ENCODE measurements around the gene ROBO2.

The ROBO2 gene

DNA sequence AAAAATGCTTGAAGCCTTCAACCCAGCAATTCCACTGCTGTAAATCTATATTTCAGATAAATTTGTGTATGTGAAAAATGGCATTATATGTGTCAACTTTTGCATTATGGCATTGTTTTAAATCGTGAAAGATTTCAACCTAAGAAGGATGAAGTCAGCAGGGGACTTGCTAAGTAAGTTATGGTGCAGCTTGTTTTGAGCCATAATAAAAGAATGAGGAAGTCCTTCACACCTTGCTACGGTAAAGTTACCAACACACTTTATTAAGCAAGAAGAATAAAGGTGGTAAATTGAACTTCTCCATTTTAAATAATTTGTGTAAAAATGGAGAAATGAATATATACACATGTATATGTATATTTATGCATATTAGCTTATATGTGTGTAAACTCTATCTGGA, 371.4 kb downstream of the ROBO2 start:
- DNase-seq (ENCODE audit: low read depth in 3 of 3): no peak

DNA sequence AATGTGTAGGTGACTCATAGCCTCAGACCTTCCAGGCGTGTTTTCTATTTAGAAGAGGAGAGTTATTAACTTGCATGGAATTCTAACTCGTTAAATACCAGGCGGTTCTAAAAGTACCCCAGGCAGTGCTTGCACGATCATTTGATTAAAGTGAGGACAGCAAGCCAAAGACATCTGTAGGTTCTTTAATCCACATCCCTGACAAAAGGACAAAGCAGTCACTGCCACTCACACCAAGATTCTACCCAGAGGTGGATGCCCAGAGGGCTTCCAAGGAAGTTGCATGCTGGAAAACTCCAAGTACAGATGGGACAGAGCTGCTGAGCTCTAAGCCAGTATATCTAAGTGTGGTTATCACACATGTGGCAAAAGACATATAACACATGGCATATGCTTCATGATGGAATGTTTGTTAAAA, 372.1 kb downstream of the ROBO2 start:
- DNase-seq (ENCODE audit: low read depth in 3 of 3): no peak

DNA sequence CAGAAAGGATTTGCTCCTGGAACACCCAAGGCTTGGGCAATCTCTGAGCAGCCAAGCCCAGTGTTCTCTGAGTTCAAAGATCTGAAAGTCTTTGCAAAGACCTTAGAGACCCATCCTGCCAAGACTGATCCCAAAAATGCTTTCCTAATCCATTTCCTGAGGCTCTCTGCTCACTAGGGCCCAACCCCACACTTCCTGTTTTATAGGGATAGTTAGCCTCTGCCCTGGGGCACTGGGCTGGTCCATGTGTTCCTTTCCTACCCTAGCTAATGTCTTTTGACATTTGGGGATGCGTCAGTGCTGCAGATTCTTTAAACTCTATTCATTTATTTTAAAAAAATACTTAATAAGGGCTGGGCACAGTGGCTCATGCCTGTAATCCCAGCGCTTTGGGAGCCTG, 372.7 kb downstream of the ROBO2 start:
- DNase-seq (ENCODE audit: low read depth in 3 of 3): no peak

DNA sequence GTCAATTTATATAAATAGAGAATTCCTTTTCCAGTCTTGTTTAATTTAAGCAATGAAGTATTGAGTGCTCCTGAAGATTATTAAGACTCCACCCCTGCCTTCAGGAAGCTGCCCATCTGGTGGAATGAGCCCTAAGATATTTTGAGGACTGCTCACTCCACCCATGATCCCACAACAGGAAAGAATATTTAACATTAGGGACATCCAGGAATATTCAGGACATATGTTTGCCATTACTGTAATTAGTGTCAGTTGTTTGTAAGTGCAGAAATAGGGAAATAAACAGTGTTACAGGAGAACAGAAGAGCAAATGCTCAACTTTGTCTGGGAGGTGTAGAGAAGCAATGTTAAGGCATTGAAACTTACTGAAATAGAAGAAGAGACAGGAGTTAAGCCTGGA, 375.0 kb downstream of the ROBO2 start:
- no peak for DNase-seq (ENCODE audit: low read depth in 3 of 3)

DNA sequence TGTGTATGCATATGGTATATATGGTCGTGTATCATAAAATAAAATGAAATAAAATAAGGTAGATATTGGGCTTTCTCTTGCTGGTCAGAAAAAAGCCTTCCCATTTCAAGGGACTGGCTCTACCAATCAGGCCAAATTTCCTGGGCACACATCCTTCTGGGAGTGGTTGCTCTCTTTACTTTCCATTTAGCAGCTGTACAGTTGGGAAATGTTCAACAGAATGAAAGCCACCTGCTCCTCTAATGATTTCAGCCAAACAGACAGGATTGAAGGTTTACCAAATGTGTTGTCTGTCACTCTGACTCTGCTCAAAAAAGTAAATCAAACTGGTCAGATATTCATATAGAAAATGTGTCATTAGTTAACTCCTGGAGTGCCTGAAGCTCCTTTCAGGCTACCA, 380.4 kb downstream of the ROBO2 start:
- no peak for DNase-seq (ENCODE audit: low read depth in 3 of 3)

DNA sequence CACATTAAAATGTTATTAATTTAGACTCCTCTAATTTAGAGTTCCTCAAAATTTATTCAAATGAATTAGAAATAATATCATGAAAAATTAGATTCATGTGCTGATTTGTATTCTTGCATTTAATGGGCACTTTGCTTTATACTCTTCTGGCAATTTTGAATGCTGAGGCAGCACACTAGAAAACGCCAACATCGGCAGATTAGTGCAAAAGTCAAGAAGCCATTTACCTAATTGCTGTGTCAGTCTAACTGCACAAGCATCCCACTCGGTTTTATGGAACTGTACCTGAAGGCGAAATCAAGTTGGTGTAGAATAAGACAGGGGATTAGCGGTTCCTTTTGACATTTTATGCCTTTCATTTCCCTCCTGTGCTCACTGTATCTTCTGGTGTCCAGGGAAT, 382.0 kb downstream of the ROBO2 start:
- DNase-seq (ENCODE audit: low read depth in 3 of 3): no peak

DNA sequence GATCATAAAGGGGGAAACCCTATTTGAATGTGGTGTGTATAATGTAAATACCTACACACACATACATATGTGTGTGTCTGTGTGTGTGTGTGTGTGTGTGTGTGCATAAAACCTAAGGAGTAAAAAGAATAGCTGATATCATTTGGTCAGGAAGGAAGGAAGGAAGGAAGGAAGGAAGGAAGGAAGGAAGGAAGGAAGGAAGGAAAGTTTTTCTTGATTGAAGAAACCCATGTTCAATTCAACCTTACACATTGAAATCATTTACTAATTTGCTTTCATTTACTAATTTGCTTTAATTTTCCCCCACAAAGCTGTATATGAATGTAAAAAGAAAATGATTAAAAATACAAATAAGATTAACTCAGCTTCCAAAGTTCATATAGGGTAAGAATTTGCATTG, 386.6 kb downstream of the ROBO2 start:
- DNase-seq (ENCODE audit: low read depth in 3 of 3): no peak

DNA sequence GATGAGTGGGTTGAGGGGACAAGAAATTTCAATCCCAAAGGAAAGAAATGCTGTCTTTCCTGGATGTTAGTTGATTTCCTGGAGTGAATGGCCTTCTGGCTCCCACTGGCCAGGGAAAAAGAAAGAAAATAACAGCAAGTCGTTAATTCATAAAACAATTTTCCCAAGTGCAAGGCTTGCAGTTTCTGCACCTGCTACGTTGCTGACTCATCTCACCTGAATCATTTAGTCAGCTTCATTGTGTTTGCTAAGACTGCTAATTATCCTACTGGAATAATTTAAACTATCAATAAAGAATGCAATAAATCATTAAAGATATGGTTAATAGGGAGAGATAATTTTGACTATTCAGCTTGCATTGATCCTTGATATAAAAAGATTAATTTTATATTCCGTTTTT, 387.6 kb downstream of the ROBO2 start:
- no peak for DNase-seq (ENCODE audit: low read depth in 3 of 3)

DNA sequence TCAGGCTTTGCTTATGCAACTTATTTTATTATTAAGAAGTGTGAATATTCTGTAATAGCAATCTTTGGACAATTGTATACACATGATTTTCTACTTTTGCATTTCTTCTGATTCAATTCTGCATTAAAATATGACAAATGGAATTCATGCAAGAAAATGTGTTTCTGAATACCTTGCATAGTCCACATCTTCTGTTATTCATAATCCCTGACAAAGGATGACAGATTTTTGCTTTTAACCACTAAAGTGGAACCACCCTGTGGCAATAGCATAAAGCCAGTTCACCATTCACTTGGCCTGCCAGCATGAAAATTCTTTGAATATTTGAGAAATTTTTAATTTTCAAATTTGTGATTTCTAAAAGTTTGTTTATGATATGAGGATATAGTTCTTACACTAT, 397.0 kb downstream of the ROBO2 start:
- no peak for DNase-seq (ENCODE audit: low read depth in 3 of 3)

DNA sequence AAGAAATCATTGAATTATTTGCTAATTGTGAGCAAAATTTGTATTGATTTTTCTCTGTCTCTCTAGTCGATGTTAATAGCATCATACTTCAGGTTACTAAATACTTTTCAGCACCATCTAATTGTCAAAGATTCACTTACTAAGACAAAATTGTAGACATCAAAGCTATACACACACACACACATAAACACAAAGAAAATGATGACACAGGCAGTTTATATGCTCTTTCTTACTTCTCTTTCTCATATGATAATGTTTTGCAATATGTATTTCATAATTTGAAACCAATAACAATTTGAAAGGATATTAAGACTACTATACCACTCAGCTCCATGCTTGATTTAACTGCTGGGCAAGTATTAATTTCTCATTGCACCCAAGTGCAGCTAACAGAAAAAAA, 406.2 kb downstream of the ROBO2 start:
- DNase-seq (ENCODE audit: low read depth in 3 of 3): no peak

DNA sequence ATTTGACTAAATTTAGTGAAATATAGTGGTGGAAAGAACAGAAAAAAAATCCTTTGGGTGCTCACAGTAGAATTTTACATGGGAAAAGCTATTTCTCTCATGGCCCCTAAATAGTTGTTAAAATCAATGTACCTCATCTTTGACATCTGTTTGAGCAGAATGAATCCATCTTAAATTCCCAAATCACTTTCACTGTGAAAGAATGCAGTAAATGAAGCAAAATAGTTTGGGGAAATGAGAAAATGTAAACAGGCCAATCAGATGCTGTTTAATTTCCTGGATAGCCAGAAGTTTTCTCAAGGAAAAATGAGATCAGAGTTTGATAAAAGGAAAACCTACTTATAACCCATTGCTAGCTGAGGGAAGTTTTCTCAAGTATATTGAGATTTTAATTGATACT, 406.9 kb downstream of the ROBO2 start:
- no peak for DNase-seq (ENCODE audit: low read depth in 3 of 3)

DNA sequence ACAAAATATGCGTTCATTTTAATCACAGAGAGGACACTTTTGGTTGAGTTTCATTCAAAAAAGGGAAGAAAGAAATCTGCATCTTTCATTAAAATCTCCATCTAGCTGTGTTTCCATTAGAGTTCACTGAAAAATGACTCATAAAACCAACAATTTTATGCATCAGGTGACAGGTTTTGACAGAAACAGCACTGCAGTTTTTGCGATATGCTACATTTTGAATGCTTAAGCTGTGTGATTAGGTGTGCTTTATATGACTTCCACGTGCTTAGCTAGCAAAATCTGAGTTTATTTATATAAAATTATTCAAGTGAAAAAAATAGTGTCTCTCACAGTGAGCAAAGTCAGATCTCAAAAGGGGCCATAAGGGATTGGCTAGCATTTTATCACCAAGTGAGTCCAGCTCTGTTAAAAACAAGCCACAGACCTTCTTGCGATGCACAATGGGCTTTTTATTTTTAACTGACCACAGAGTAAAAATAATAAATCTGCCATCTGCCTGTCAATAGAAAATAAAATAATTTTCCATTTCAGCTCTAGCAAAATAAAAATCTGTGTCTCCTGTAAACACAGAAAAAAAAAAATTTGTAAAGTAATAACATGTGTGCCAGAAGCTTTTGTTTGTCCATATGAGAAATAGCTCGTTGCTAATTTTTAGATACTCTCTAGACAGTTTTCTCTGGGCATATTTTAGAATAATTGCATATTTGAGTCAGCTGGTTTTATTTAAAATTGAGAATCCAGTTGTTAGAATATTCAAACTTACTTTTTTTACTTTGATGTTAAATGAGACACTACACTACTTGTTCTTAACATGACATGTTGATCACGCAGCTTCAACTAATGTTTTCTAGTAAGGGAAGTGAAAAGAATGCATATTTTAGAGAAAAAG, 409.8 kb downstream of the ROBO2 start:
- DNase-seq (ENCODE audit: low read depth in 3 of 3): no peak

DNA sequence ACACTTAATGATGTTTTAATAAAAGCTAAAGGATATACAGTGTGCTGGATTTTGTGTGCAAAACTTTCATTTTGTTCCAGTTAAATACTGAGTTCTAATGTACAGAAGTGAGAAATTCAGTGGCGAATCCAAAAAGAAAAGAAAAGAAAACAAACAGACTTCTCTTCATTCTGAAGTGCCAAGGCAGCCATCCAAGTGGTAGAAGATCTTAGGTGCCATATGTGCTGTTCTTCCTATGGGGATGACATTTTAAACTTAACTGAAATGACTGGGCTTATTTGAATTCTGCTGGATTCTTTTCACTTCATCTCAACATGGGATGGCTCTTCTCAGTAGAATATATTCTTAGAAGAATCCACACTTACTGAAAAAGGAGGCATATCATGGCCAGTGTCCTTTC, 416.5 kb downstream of the ROBO2 start:
- DNase-seq (ENCODE audit: low read depth in 3 of 3): no peak

DNA sequence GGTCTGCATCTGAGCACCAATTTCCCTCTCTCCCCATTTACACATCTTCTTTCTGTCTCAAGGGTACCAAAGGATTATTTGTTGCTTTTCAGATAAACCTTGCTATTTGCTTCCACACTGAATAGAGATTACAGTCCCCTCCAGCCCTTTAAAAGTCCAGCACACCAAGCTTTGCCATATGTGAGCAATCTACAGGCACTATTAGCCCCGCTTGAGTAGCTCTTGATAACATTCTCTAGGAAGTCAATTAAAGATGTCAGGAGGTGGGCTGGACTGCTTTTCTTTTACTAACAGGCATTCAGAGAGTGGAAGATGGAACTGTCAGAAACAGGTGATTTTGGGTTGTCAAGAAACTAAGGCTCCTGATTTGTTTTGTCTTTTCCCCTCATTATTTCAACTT, 417.0 kb downstream of the ROBO2 start:
- no peak for DNase-seq (ENCODE audit: low read depth in 3 of 3)

DNA sequence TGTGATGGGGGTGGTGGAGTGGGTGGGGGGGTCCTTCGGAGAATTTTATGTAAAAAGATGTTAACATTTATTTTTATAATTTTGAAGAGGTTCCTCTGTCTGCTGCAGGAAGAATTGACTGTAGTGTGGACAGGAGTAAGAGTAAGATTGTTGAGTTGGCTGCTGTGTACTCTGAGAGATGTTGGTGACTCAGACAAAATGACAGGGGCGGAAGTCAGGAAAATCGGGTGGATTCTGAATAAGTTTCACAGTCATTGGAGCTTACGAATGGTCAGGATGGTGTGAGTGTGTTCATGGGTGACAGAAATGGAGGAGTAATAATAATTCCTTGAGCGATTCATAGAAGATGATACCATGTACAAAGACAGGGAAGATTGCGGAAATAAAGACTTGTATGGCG, 420.0 kb downstream of the ROBO2 start:
- no peak for DNase-seq (ENCODE audit: low read depth in 3 of 3)

DNA sequence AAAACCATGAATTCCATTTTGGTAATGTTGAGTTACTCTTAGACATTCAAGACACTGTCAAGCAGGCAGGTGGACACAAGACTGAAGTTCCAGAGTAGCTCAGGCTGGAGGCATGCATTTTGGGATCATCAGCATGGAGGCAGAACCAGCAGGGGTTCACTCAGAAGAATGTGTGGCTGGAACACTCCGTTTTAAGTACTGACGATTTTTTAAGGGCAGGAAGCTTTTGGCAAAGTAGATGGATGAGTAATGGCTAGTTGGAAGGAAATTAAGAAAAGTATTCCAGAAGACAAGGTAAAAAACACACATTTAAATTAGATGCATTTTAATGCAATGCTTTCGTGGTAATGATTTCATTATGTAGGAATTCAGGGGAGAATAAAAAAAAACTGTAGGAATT, 420.4 kb downstream of the ROBO2 start:
- DNase-seq (ENCODE audit: low read depth in 3 of 3): no peak

DNA sequence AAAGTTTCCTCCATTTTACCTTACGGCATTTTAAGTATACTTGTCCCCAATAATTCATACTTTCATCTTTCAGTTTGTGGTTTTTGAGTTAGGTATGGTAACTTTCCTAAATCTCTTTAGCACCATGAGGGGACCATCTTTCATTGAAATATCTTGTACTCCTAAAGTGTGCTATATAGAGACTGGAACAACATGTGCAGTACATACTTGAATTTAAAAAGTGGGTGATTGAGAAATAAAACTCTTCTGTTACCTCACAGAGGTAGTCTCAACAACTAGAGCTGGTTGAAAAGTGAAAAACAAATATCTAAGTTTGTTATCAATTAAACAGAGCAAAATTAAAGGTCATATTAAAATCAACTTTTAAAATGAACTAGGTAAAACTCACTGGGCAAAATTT, 423.1 kb downstream of the ROBO2 start:
- DNase-seq (ENCODE audit: low read depth in 3 of 3): no peak

DNA sequence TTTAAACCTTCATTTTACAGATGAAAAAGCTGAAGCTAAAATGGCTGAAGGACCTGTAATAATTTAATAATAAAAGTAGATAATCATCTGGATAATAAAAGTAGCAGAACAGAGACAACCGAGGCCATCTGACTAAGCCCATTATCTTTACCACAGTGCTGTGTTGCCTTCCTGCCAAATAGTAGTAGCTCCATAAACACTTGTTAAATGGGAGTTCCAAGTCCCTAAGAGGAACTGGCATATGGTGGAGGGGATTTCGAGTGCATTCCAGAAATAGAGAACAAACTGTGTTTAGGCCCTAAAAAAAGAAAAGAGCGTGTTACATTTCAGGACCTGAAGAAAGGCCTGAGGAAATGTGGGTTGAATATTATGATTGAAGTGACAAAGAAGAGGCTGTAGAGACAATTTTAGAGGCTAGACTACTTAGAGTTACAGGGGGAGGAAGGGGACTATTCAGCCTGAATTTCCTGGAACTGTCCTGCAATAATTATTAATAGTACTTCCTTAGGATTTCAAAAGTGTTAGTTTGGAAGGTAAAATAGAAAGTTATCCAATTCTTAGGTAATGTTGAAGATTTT, 424.3 kb downstream of the ROBO2 start:
- DNase-seq (ENCODE audit: low read depth in 3 of 3): no peak

DNA sequence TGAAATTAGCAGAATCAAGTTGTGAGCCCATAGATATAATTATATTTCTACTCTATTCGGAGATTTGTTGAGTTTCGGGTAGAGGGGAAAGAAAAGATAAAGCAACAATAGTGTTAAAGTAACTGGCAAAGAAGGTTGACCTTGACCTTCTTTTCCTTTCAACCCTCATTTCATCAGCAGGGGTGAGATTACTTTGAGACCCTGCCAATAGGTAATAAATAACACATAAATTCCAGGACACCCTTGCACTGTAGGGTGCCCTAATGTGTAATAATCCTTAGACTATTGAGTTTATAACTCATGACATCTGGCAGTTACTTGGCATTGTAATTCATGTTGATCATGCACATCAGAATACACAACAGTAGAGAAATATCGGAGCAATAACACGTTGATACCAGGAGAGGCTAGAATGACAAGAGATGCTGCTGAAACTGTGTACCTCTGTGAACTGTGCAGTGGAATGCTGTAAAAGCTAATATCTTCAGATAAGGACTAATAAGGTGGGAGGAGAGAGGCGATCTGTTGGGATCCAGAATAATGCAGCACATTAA, 426.7 kb downstream of the ROBO2 start:
- no peak for DNase-seq (ENCODE audit: low read depth in 3 of 3)

DNA sequence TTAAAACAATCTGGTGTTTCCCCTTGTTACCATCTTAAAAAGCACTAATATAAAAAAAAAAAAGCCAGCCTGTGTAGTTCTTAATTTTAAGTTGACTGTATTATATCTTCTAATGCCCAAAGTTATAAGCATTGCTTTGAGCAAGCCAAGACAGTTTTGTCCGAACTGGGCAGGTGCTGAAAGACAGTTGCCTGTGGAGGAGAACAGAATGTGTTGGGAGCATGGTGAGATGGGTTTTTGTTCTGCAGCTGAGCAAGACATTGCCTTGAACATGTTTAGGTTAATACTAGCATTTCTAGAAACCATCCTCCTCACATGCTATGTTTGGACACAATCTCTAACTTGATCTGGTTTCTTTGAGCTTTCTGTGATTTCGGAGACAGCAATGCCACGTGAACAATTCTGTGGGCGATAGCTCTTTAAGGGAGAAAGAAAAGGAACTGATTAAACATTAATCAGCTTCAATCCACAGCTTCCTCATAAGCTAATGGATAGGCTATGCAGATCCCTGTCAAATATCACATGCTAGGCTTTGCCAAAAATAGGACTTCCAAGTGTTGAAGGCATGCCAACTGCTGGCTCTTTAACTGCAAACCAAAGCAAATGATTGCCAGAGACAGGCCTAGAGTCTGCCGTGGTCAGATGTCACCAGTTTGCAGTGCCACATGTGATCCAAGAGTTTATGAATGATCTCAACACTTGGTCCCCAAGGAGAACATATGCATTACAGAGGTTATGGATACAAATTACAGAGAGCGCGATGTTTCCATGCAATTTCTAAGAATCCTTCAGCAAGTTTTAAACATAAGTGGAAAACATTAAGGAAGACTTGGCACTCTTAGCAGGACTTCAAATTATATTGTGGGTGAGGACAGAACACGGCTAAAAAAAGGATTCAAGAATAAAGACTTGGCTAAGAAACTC, 428.1 kb downstream of the ROBO2 start:
- DNase-seq (ENCODE audit: low read depth in 3 of 3): no peak

DNA sequence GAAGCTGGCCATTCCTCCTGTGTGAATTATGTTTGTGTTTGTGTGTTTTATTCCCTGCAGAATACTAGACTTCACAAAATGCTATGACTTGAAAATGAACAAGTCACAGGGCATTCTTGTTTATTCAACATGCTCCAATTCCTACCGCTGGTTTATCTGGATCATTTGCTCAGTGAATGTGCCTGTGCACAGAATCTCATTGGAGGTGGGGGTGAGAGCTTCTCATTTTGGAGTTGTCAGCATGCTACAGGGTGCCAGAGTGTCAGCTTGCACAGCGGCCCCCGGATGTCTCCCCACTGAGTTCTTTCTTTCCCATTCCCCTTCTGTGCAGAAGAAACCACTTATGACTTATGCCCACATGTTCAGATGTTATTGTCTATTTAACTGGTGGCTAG, 428.7 kb downstream of the ROBO2 start:
- DNase-seq (ENCODE audit: low read depth in 3 of 3): no peak

DNA sequence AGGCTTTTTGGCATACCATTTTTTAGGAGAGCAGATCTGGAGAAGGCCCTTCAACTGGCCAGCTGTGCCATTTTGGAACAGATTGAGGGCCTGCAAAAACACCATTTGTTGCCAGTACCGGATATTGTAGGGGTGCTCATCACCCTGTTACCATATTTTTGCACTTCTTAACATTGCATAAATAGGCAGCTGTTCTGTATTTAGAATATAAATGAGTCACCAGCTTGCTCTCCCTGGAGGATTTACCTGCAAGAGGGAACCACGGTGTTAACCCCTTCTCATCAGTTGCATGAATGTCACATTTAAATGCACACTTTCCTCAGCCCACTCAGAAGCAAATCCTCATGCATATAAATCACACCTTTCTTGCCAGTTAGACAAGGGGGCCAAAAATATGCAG, 435.6 kb downstream of the ROBO2 start:
- DNase-seq (ENCODE audit: low read depth in 3 of 3): no peak

Measured in stimulated activated CD4-positive, alpha-beta T cell treated with anti-CD3 and anti-CD28 coated beads, TNF-alpha, amount 100 ng/mL, for 48 hours (primary cell).